Endometrial microvascular endothelial cells (primary cell): ENCODE data around the gene OMA1. TPM values are rescaled to one million over a fixed set of nuclear protein-coding genes. Genes with fewer than 3 reads are reported as not detected.
"Not testable (repeated sequence)": the region's sequence is repeated elsewhere in the genome, so short reads cannot be mapped to it uniquely, and the experiment has no call there.

Source experiments
- in situ Hi-C: cut with HindIII; loops from 2 replicates; pipeline ENCODE4 v1.10.0; 2017; ENCODE audit warnings: low sequenced_read_pairs, low pct_unique_long_range_greater_than_20kb; ENCODE audit errors: inconsistent ontology term
- total RNA-seq: library from RNA; depleted of rRNA; stranded (reverse); fragments of >200 nt; gene quantifications from one replicate; pipeline ENCODE4 v1.2.3, GENCODE V29; 2015; ENCODE audit errors: inconsistent ontology term

The OMA1 gene
- total RNA-seq: 15.0 TPM

- in situ Hi-C loops: no loop called here
These were observed at the start of gene OMA1 for GRCh38 chr1:58546520-58547308. TSS of gene OMA1 (minus strand) at chr1:58546726. CDS start at chr1:58539294, 7,432 bp downstream.

GRCh38 chr1:58594546-58594945 is 48.0 kb upstream of the OMA1 start:
- in situ Hi-C loops: no loop called here

GRCh38 chr1:58592522-58593134 is 46.1 kb upstream of the OMA1 start:
- in situ Hi-C loops: no loop called here

GRCh38 chr1:58591806-58592205 is 45.3 kb upstream of the OMA1 start:
- in situ Hi-C loops: no loop called here

GRCh38 chr1:58590019-58590418 is 43.5 kb upstream of the OMA1 start:
- in situ Hi-C loops: no loop called here

GRCh38 chr1:58588396-58588795 is 41.9 kb upstream of the OMA1 start:
- in situ Hi-C loops: no loop called here

GRCh38 chr1:58587667-58588066 is 41.1 kb upstream of the OMA1 start:
- in situ Hi-C loops: no loop called here

GRCh38 chr1:58586271-58586670 is 39.7 kb upstream of the OMA1 start:
- in situ Hi-C loops: no loop called here

- in situ Hi-C loops: no loop called here
These were observed 39.1 kb upstream of the OMA1 start for GRCh38 chr1:58585581-58586151.

GRCh38 chr1:58585166-58585565 is 38.6 kb upstream of the OMA1 start:
- in situ Hi-C loops: no loop called here

GRCh38 chr1:58584082-58584895 is 37.8 kb upstream of the OMA1 start:
- in situ Hi-C loops: no loop called here

- in situ Hi-C loops: no loop called here
These were observed 37.0 kb upstream of the OMA1 start for GRCh38 chr1:58583496-58583895.

GRCh38 chr1:58582143-58582542 is 35.6 kb upstream of the OMA1 start:
- in situ Hi-C loops: not testable (repeated sequence)

GRCh38 chr1:58581641-58582040 is 35.1 kb upstream of the OMA1 start:
- in situ Hi-C loops: no loop called here

- in situ Hi-C loops: no loop called here
These were observed 33.7 kb upstream of the OMA1 start for GRCh38 chr1:58580186-58580585.

GRCh38 chr1:58577654-58578030 is 31.1 kb upstream of the OMA1 start:
- in situ Hi-C loops: no loop called here

GRCh38 chr1:58576727-58577653 is 30.5 kb upstream of the OMA1 start, which contains the start of gene TACSTD2:
TSS of gene TACSTD2 (minus strand) at chr1:58577252. CDS start at chr1:58577156, 96 bp downstream.
- in situ Hi-C loops: no loop called here

GRCh38 chr1:58576325-58576726 is 29.8 kb upstream of the OMA1 start:
- in situ Hi-C loops: no loop called here
